HCT116 (cell line): Measurements from ENCODE around the gene CCDC157. TPM values are rescaled to one million over a fixed set of nuclear protein-coding genes. Genes with fewer than 3 reads are reported as not detected.

Experiments used
- ATAC-seq: fragments of 200-7000 bp; cut with Tn5 transposase; 2 replicates; pipeline ENCODE4 v1.9.1; 2020; ENCODE audit warnings: mild to moderate bottlenecking, moderate library complexity
- BruUV-seq: library from RNA; stranded (reverse); fragments of 400-500 nt; replicated peaks from 2 replicates; lab custom pipeline; 2021; lab: Mats Ljungman, UMichigan
- CTCF ChIA-PET: fragments of 300-600 bp; sonication (Branson Sonifier 250); formaldehyde crosslinking; loops from one replicate; lab custom pipeline; 2021; ENCODE audit warnings: antibody characterized with exemption; lab: Charles Lee
- POLR2A ChIA-PET: fragments of 300-600, 350-600 bp; sonication (Branson Sonifier 250); formaldehyde crosslinking; loops from one replicate; lab custom pipeline; 2021; ENCODE audit warnings: antibody characterized with exemption; lab: Charles Lee
- RAD21 ChIA-PET, 2 experiments: fragments of 300-600 bp; sonication (Branson Sonifier 250); formaldehyde crosslinking; loops; one replicate each; lab custom pipeline; 2023; ENCODE audit warnings: low total read pairs in 2 of 2; ENCODE audit not compliant: uncharacterized antibody in 2 of 2, unreplicated experiment in 2 of 2, low non-redundant PET in 1 of 2; lab: Charles Lee
- DNase-seq: peaks from one replicate; pipeline ENCODE4 v3.0.0-alpha.2; 2010; ENCODE audit warnings: low read depth, low spot score
- H2AFZ ChIP-seq: fragments of 200-600 bp; shearing (Covaris generic), sonication (generic); 2 replicates; pipeline ENCODE4 v1.6.1; 2017; ENCODE audit warnings: low read depth, mixed run types, mixed read lengths, antibody characterized with exemption, low read length; ENCODE audit not compliant: poor library complexity, severe bottlenecking
- H3K27ac ChIP-seq: 2 replicates; pipeline ENCODE4 v1.5.1; 2012; ENCODE audit warnings: low read depth, low read length
- H3K27me3 ChIP-seq: fragments of 200-600 bp; sonication (generic); 2 replicates; pipeline ENCODE4 v1.6.1; 2016; ENCODE audit warnings: mixed run types, low read length, mixed read lengths; ENCODE audit not compliant: insufficient read depth
- H3K36me3 ChIP-seq, 2 experiments: fragments of 200-500 bp in 1 of 2; fragments of 200-600 bp in 1 of 2; sonication (Bioruptor generic) in 1 of 2; sonication (generic) in 1 of 2; 2 replicates each; pipeline versions ENCODE4 v1.5.1 to v1.6.1; 2014 to 2016; ENCODE audit warnings: low read length in 2 of 2, inconsistent platforms in 1 of 2, mixed read lengths in 1 of 2, mixed run types in 1 of 2; ENCODE audit not compliant: insufficient read depth in 2 of 2, control insufficient read depth in 1 of 2
- H3K4me1 ChIP-seq, 2 experiments: fragments of 200-600 bp in 1 of 2; sonication (generic) in 1 of 2; 2 replicates each; pipeline versions ENCODE4 v1.5.1 to v1.6.1; 2012 to 2017; ENCODE audit warnings: low read length in 2 of 2, inconsistent platforms in 1 of 2, mild to moderate bottlenecking in 1 of 2, mixed read lengths in 1 of 2, mixed run types in 1 of 2, moderate library complexity in 1 of 2; ENCODE audit not compliant: insufficient read depth in 2 of 2, control insufficient read depth in 1 of 2
- H3K4me2 ChIP-seq: fragments of 200-600 bp; sonication (generic); 2 replicates; pipeline ENCODE4 v1.6.1; 2017; ENCODE audit warnings: mixed run types, low read length, mixed read lengths
- H3K4me3 ChIP-seq, 2 experiments: fragments of 200-600 bp in 1 of 2; sonication (generic) in 1 of 2; replicated peaks in 1 of 2; 2 replicates each; pipeline ENCODE4 v1.5.1; 2011 to 2016; ENCODE audit warnings: low read length in 2 of 2, control low read depth in 1 of 2, low read depth in 1 of 2, mild to moderate bottlenecking in 1 of 2, mixed read lengths in 1 of 2, mixed run types in 1 of 2
- H3K79me2 ChIP-seq: fragments of 200-600 bp; sonication (generic); 2 replicates; pipeline ENCODE4 v1.6.1; 2017; ENCODE audit warnings: mild to moderate bottlenecking, mixed run types, low read length, moderate library complexity, mixed read lengths; ENCODE audit not compliant: insufficient read depth
- H3K9ac ChIP-seq: fragments of 200-600 bp; sonication (generic); 2 replicates; pipeline ENCODE4 v1.6.1; 2016; ENCODE audit warnings: low read length, mixed read lengths
- H3K9me2 ChIP-seq: fragments of 200-600 bp; sonication (generic), shearing (Covaris generic); 2 replicates; pipeline ENCODE4 v1.6.1; 2017; ENCODE audit warnings: mixed run types, mild to moderate bottlenecking, moderate library complexity; ENCODE audit not compliant: insufficient read depth
- H3K9me3 ChIP-seq, 2 experiments: fragments of 200-500 bp in 1 of 2; fragments of 200-600 bp in 1 of 2; sonication (Bioruptor generic) in 1 of 2; sonication (generic) in 1 of 2; 2 replicates each; pipeline ENCODE4 v1.6.1; 2014 to 2017; ENCODE audit warnings: low read length in 2 of 2, mixed read lengths in 2 of 2, inconsistent platforms in 1 of 2, low read depth in 1 of 2, mild to moderate bottlenecking in 1 of 2, mixed run types in 1 of 2, moderate library complexity in 1 of 2; ENCODE audit not compliant: control insufficient read depth in 1 of 2, insufficient read depth in 1 of 2
- H4K20me1 ChIP-seq: fragments of 200-600 bp; sonication (generic), shearing (Covaris generic); 2 replicates; pipeline ENCODE4 v1.6.1; 2017; ENCODE audit warnings: mixed run types, mild to moderate bottlenecking, moderate library complexity; ENCODE audit not compliant: insufficient read depth
- ATF3 ChIP-seq: IDR thresholded peaks from 2 replicates; pipeline ENCODE4 v1.6.1; 2012
- CBX3 ChIP-seq: IDR thresholded peaks from 2 replicates; pipeline ENCODE4 v1.6.1; 2012; ENCODE audit warnings: low read depth
- CTCF ChIP-seq, 3 experiments: fragments of 200-600 bp in 1 of 3; sonication (generic) in 1 of 3; IDR thresholded peaks in 2 of 3; conservative IDR thresholded peaks in 1 of 3; 2 replicates each; pipeline ENCODE4 v1.5.1; 2012 to 2017; ENCODE audit warnings: low read depth in 2 of 3, low read length in 2 of 3, antibody characterized with exemption in 1 of 3, borderline replicate concordance in 1 of 3, control low read depth in 1 of 3, mild to moderate bottlenecking in 1 of 3, mixed read lengths in 1 of 3, mixed run types in 1 of 3, moderate library complexity in 1 of 3; ENCODE audit not compliant: insufficient read depth in 1 of 3
- ELF1 ChIP-seq: IDR thresholded peaks from 2 replicates; pipeline ENCODE4 v1.6.1; 2012; ENCODE audit warnings: low read depth, borderline replicate concordance
- EZH2 ChIP-seq: fragments of 200-600 bp; sonication (generic); IDR thresholded peaks from 2 replicates; pipeline ENCODE4 v1.6.1; 2017; ENCODE audit warnings: antibody characterized with exemption, mixed run types
- MAX ChIP-seq: IDR thresholded peaks from 2 replicates; pipeline ENCODE4 v1.6.1; 2012
- POLR2AphosphoS5 ChIP-seq: IDR thresholded peaks from 2 replicates; pipeline ENCODE4 v1.6.1; 2011; ENCODE audit warnings: mild to moderate bottlenecking, low read depth, low read length, moderate library complexity
- SIN3A ChIP-seq: IDR thresholded peaks from 2 replicates; pipeline ENCODE4 v1.6.1; 2012; ENCODE audit warnings: low read depth
- ZNF274 ChIP-seq: fragments of 200-500 bp; sonication (Bioruptor generic); IDR thresholded peaks from 2 replicates; pipeline ENCODE4 v1.6.1; 2014; ENCODE audit warnings: mild to moderate bottlenecking, low read depth, low read length, inconsistent platforms
- intact Hi-C: fragments of 100-400 bp; cut with micrococcal nuclease; formaldehyde crosslinking; loops from 2 replicates; pipeline ENCODE4 v1.10.0; 2022
- total RNA-seq: library from RNA; stranded (reverse); gene quantifications from one replicate; pipeline ENCODE4 v1.2.1, GENCODE V29; 2021; ENCODE audit not compliant: unreplicated experiment

CCDC157 gene
- total RNA-seq, 1 experiment from 2014 or later: 2.1 TPM

GRCh38 chr22:30393322-30393680 is 36.5 kb downstream of the CCDC157 start:
- ATAC-seq: no peak
- no peaks in the 10 kb centered on the region for H3K36me3 ChIP-seq
- H3K79me2 ChIP-seq: peaks cover 15% of the 10 kb centered on the region
- no peak overlapping the region for H3K4me3 ChIP-seq
- TF ChIP-seq ELF1: no peak
- TF ChIP-seq CTCF (IDR thresholded peaks at IDR 0.05 in 2 of 3, conservative IDR thresholded peaks at IDR 0.05 in 1 of 3; ENCODE audit: borderline replicate concordance in 1 of 3, insufficient read depth in 1 of 3, low read depth in 2 of 3, low read length in 2 of 3): no peak
- TF ChIP-seq SIN3A: no peak
- TF ChIP-seq ATF3: no peak
- TF ChIP-seq MAX: no peak
- TF ChIP-seq POLR2AphosphoS5: no peak
- TF ChIP-seq EZH2: no peak
- TF ChIP-seq ZNF274: no peak
- no peak for TF ChIP-seq CBX3
- TF ChIP-seq, all 23 proteins: peak for 0
- RAD21 ChIA-PET: no interaction called here
- no peak for DNase-seq
- POLR2A ChIA-PET: interaction anchor here (0.7 kb wide), 1 partner anchor 16 kb away, joined by 3 read pairs; no protein-coding TSS in a partner anchor
- Histone ChIP-seq H3K27ac (no peak overlapping the region), H3K9me2 (no peaks in the 10 kb centered on the region), H3K27me3 (no peaks in the 10 kb centered on the region), H3K9me3 (peaks cover 0 to 7% of the 10 kb centered on the region in 2 experiments; a peak in 2 of 4 replicates), H3K4me1 (peaks cover 11 to 56% of the 10 kb centered on the region in 2 experiments; a peak in 3 of 4 replicates), H2AFZ (no peak overlapping the region), H3K4me2 (no peak overlapping the region), H4K20me1 (no peaks in the 10 kb centered on the region), H3K9ac (no peak overlapping the region)
- CTCF ChIA-PET: interaction anchor here (1.0 kb wide), 1 partner anchor 33 kb away, joined by 3 read pairs; no protein-coding TSS in a partner anchor
- intact Hi-C loops: no loop called here
- BruUV-seq: no TSS peak
